SK-N-SH treated with all-trans-retinoic acid at 6 μM for 48 hours (cell line): ENCODE data around the gene PLA2G4B.

Source experiments
- ATAC-seq: fragments of 200-7000 bp; cut with Tn5 transposase; 3 replicates; pipeline ENCODE4 v1.9.1; 2020; ENCODE audit warnings: mild to moderate bottlenecking, moderate library complexity
- ARNTL ChIP-seq: fragments of 450-650 bp; formaldehyde crosslinking; IDR thresholded peaks from 2 replicates; pipeline ENCODE4 v1.5.0; 2020; ENCODE audit warnings: low read depth, mild to moderate bottlenecking, moderate library complexity, borderline replicate concordance
- BACH2 ChIP-seq: fragments of 250-450 bp; sonication (Bioruptor Pico); IDR thresholded peaks from 2 replicates; pipeline ENCODE4 v1.9.0; 2021; ENCODE audit warnings: mild to moderate bottlenecking, borderline replicate concordance
- CSDC2 ChIP-seq: fragments of 250-450 bp; sonication (Bioruptor Pico); IDR thresholded peaks from 2 replicates; pipeline ENCODE4 v1.5.0; 2020; ENCODE audit warnings: mild to moderate bottlenecking, moderate library complexity
- CSRNP3 ChIP-seq: fragments of 250-450 bp; sonication (Bioruptor Pico); IDR thresholded peaks from 2 replicates; pipeline ENCODE4 v1.5.1; 2021; ENCODE audit warnings: mild to moderate bottlenecking, moderate library complexity
- ESRRG ChIP-seq: fragments of 250-450 bp; sonication (Bioruptor Pico); IDR thresholded peaks from 2 replicates; pipeline ENCODE4 v1.6.1; 2021; ENCODE audit warnings: mild to moderate bottlenecking
- GLIS3 ChIP-seq: fragments of 250-450 bp; sonication (Bioruptor Pico); IDR thresholded peaks from 2 replicates; pipeline ENCODE4 v1.5.0; 2020; ENCODE audit warnings: mild to moderate bottlenecking, moderate library complexity
- ISL1 ChIP-seq: fragments of 250-450 bp; sonication (Bioruptor Pico); IDR thresholded peaks from 2 replicates; pipeline ENCODE4 v2.1.2; 2022; ENCODE audit warnings: mild to moderate bottlenecking, moderate library complexity
- OSR1 ChIP-seq: fragments of 250-450 bp; sonication (Bioruptor Pico); IDR thresholded peaks from 2 replicates; pipeline ENCODE4 v1.8.0; 2022; ENCODE audit warnings: moderate library complexity, mild to moderate bottlenecking, inconsistent platforms
- POU6F1 ChIP-seq: fragments of 250-450 bp; sonication (Bioruptor Pico); IDR thresholded peaks from 2 replicates; pipeline ENCODE4 v1.8.0; 2021; ENCODE audit warnings: low read depth, mild to moderate bottlenecking, moderate library complexity, borderline replicate concordance
- PPARA ChIP-seq: fragments of 250-450 bp; sonication (Bioruptor Pico); IDR thresholded peaks from 2 replicates; pipeline ENCODE4 v1.5.0; 2020; ENCODE audit warnings: mild to moderate bottlenecking, borderline replicate concordance
- RARB ChIP-seq: fragments of 250-450 bp; sonication (Bioruptor Pico); IDR thresholded peaks from 2 replicates; pipeline ENCODE4 v1.8.0; 2021; ENCODE audit warnings: mild to moderate bottlenecking, moderate library complexity
- SNAI2 ChIP-seq: fragments of 250-450 bp; sonication (Bioruptor Pico); IDR thresholded peaks from 2 replicates; pipeline ENCODE4 v1.5.0; 2020; ENCODE audit warnings: mild to moderate bottlenecking, moderate library complexity
- TCF4 ChIP-seq: fragments of 250-450 bp; sonication (Bioruptor Pico); IDR thresholded peaks from 2 replicates; pipeline ENCODE4 v1.8.0; 2021; ENCODE audit warnings: mild to moderate bottlenecking, moderate library complexity, borderline replicate concordance
- TSHZ2 ChIP-seq: fragments of 250-450 bp; sonication (Bioruptor Pico); IDR thresholded peaks from 2 replicates; pipeline ENCODE4 v1.5.0; 2020; ENCODE audit warnings: mild to moderate bottlenecking, moderate library complexity
- ZC3H10 ChIP-seq: fragments of 250-450 bp; sonication (Bioruptor Pico); IDR thresholded peaks from 2 replicates; pipeline ENCODE4 v1.5.1; 2021; ENCODE audit warnings: mild to moderate bottlenecking, moderate library complexity
- ZFP3 ChIP-seq: fragments of 250-450 bp; sonication (Bioruptor Pico); IDR thresholded peaks from 2 replicates; pipeline ENCODE4 v1.5.0; 2020; ENCODE audit warnings: mild to moderate bottlenecking, moderate library complexity
- ZFP30 ChIP-seq: fragments of 450-650 bp; formaldehyde crosslinking; IDR thresholded peaks from 2 replicates; pipeline ENCODE4 v1.5.0; 2022; ENCODE audit warnings: mild to moderate bottlenecking, moderate library complexity
- ZNF565 ChIP-seq: fragments of 450-650 bp; formaldehyde crosslinking; conservative IDR thresholded peaks from 2 replicates; pipeline ENCODE4 v1.5.0; 2020; ENCODE audit warnings: low read depth, mild to moderate bottlenecking, moderate library complexity
- ZNF8 ChIP-seq: fragments of 450-650 bp; formaldehyde crosslinking; IDR thresholded peaks from 2 replicates; pipeline ENCODE4 v1.5.0; 2020; ENCODE audit warnings: mild to moderate bottlenecking, moderate library complexity

The PLA2G4B gene

GRCh38 chr15:41874736-41875135 is 36.1 kb downstream of the PLA2G4B start:
- no peak for ATAC-seq
- TF ChIP-seq ZNF8 (no peak), TSHZ2 (CRISPR knock-in tag) (no peak), ESRRG (CRISPR knock-in tag) (no peak), RARB (no peak), ZNF565 (CRISPR knock-in tag) (no peak), ARNTL (CRISPR knock-in tag) (no peak), ZC3H10 (CRISPR knock-in tag) (no peak), POU6F1 (no peak), ISL1 (CRISPR knock-in tag) (no peak)

GRCh38 chr15:41876007-41876406 is 37.4 kb downstream of the PLA2G4B start:
- TF ChIP-seq BACH2 (no peak), ZFP30 (no peak), ISL1 (CRISPR knock-in tag) (no peak), ZNF565 (CRISPR knock-in tag) (no peak), TSHZ2 (CRISPR knock-in tag) (no peak)
- ATAC-seq: no peak

- TF ChIP-seq ZNF8 (no peak), ISL1 (CRISPR knock-in tag) (no peak), PPARA (CRISPR knock-in tag) (no peak), CSDC2 (CRISPR knock-in tag) (no peak), OSR1 (CRISPR knock-in tag) (no peak), ZFP3 (no peak), TSHZ2 (CRISPR knock-in tag) (no peak), CSRNP3 (CRISPR knock-in tag) (no peak), GLIS3 (CRISPR knock-in tag) (no peak), SNAI2 (CRISPR knock-in tag) (no peak), ZNF565 (CRISPR knock-in tag) (no peak), ESRRG (CRISPR knock-in tag) (no peak), ZC3H10 (CRISPR knock-in tag) (no peak), POU6F1 (no peak), TCF4 (CRISPR knock-in tag) (no peak)
- no peak for ATAC-seq
Observed at GRCh38 chr15:41876689-41877088, 38.0 kb downstream of the PLA2G4B start.
